ENCODE results near the gene PKP4. TPM values are rescaled to one million over a fixed set of nuclear protein-coding genes. Genes with fewer than 3 reads are reported as not detected.

The PKP4 gene
- total RNA-seq, 3 donors from 2014 or later: 62.1 to 138 (median 121) TPM

- no peak overlapping the region for H3K27ac ChIP-seq
- intact Hi-C loops (cut with DNase I; ENCODE audit: low total_unique reads): no loop called here
- no peak for TF ChIP-seq CTCF (IDR thresholded peaks at IDR 0.05)
- no peak for TF ChIP-seq POLR2AphosphoS5 (IDR thresholded peaks at IDR 0.05)
- TF ChIP-seq POLR2A (IDR thresholded peaks at IDR 0.05): no peak
- H3K27me3 ChIP-seq: no peaks in the 10 kb centered on the region
- H3K4me1 ChIP-seq: no peaks in the 10 kb centered on the region
- no peaks in the 10 kb centered on the region for H3K9me3 ChIP-seq
- no peaks in the 10 kb centered on the region for H3K36me3 ChIP-seq
- H3K4me3 ChIP-seq: no peak overlapping the region
- DNase-seq (ENCODE audit: low spot score in 2 of 2): no peak
These were observed 102.5 kb downstream of the PKP4 start for GRCh38 chr2:158559252-158559651.

DNA sequence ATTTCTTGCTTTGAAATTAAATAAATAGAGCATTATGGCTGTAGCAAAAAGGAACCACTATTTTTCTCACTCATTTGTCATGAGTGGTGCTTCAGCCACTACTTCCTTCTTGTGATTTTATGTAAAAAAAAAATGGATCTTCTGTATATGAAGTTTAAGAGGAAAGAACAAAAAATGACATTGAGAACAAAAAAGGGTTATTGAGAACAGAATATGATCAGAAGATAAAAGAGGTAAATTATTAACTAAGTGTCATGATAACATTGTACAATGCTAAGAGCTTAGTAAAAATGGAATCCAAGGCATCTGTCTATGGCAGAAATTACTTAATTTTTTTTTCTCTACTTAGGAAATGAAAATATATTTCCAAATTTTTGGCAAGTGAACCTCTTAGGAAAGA lies 103.5 kb downstream of the PKP4 start:
- H3K4me3 ChIP-seq: no peak overlapping the region
- no peaks in the 10 kb centered on the region for H3K36me3 ChIP-seq
- no peaks in the 10 kb centered on the region for H3K9me3 ChIP-seq
- no peak overlapping the region for H3K27ac ChIP-seq
- TF ChIP-seq POLR2AphosphoS5 (IDR thresholded peaks at IDR 0.05): no peak
- TF ChIP-seq CTCF (IDR thresholded peaks at IDR 0.05): no peak
- no peak for TF ChIP-seq POLR2A (IDR thresholded peaks at IDR 0.05)
- DNase-seq (ENCODE audit: low spot score in 2 of 2): no peak
- H3K4me1 ChIP-seq: no peaks in the 10 kb centered on the region
- no peaks in the 10 kb centered on the region for H3K27me3 ChIP-seq
- intact Hi-C loops (cut with DNase I; ENCODE audit: low total_unique reads): no loop called here

DNA sequence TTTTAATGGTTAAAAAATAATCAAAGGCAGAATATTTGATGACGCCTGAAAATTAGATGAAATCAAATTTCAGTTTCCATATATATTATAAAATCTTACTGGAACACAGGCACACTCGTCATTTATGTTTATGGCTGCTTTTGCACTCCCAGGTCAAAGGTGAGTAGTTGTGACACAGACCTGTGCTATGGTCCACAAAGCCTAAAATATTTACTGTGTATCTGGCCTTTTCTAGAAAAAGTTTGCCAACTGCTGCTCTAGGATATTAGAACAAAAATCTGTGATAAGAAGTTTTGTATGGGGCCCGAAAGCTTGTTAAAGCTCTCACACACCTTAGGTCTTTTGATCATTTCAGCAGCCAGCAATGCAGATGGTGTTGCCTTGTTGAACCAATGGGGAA lies 104.3 kb downstream of the PKP4 start:
- H3K27ac ChIP-seq: no peak overlapping the region
- H3K4me3 ChIP-seq: no peak overlapping the region
- no peaks in the 10 kb centered on the region for H3K9me3 ChIP-seq
- no peak for DNase-seq (ENCODE audit: low spot score in 2 of 2)
- no peaks in the 10 kb centered on the region for H3K27me3 ChIP-seq
- no peaks in the 10 kb centered on the region for H3K4me1 ChIP-seq
- TF ChIP-seq CTCF (IDR thresholded peaks at IDR 0.05): no peak
- no peak for TF ChIP-seq POLR2AphosphoS5 (IDR thresholded peaks at IDR 0.05)
- TF ChIP-seq POLR2A (IDR thresholded peaks at IDR 0.05): no peak
- H3K36me3 ChIP-seq: no peaks in the 10 kb centered on the region
- intact Hi-C loops (cut with DNase I; ENCODE audit: low total_unique reads): no loop called here

DNA sequence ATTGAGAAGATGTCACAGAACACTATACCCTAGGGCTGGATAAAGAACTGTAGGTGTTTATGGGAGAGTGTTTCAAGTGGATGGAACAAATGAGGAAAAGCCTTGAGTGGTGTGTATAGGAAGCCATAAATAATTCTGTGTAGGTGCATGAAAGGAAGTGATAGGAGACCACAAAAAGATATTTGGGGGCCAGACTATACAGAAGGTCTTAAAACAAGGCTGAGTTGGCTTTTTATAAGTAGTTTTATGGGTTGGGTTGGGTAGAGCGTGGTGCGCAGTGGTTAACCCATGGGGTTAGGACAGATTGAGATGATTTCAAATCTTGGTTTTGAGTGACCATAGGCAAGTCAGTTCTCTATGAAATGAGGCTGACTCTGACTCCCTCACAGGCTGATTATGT lies 110.5 kb downstream of the PKP4 start:
- Histone ChIP-seq H3K4me1 (no peaks in the 10 kb centered on the region), H3K4me3 (no peak overlapping the region), H3K9me3 (no peaks in the 10 kb centered on the region), H3K27ac (no peak overlapping the region), H3K36me3 (no peaks in the 10 kb centered on the region), H3K27me3 (no peaks in the 10 kb centered on the region)
- intact Hi-C loops (cut with DNase I; ENCODE audit: low total_unique reads): no loop called here
- no peak for DNase-seq (ENCODE audit: low spot score in 2 of 2)
- TF ChIP-seq POLR2A (IDR thresholded peaks at IDR 0.05): no peak
- no peak for TF ChIP-seq CTCF (IDR thresholded peaks at IDR 0.05)
- TF ChIP-seq POLR2AphosphoS5 (IDR thresholded peaks at IDR 0.05): no peak

DNA sequence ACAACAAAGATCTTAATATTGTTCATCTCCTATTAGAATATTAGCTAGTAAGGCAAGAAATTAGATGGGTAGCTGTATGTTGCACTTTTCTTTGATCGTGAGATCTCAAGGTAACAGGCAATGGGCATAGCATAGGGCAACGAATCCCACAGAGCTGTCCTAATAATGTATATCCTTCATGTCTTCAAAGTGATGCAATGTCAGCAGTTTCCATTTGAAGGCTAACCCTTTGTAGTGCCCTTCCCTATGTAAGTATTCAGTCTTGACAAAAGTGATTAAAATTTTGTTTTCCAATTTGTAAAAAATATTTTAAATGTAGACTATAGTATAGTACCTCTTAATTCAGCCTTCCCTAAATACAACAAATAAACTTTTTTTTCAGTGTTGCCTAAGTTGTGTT lies 112.5 kb downstream of the PKP4 start:
- Histone ChIP-seq H3K4me1 (no peaks in the 10 kb centered on the region), H3K4me3 (no peak overlapping the region), H3K36me3 (no peaks in the 10 kb centered on the region), H3K9me3 (no peaks in the 10 kb centered on the region), H3K27me3 (no peaks in the 10 kb centered on the region), H3K27ac (no peak overlapping the region)
- intact Hi-C loops (cut with DNase I; ENCODE audit: low total_unique reads): no loop called here
- no peak for DNase-seq (ENCODE audit: low spot score in 2 of 2)
- TF ChIP-seq POLR2AphosphoS5 (IDR thresholded peaks at IDR 0.05): no peak
- TF ChIP-seq CTCF (IDR thresholded peaks at IDR 0.05): no peak
- no peak for TF ChIP-seq POLR2A (IDR thresholded peaks at IDR 0.05)
